Neuronal stem cell (in vitro differentiated cells): ENCODE data around the gene SBNO2.
A peak's percentile ranks its signal among the peaks of the same experiment; 100 is the strongest.

Experiments used
- DNase-seq: peaks from one replicate; pipeline ENCODE4 v3.0.0-alpha.2; 2013; ENCODE audit warnings: low spot score
- H2AFZ ChIP-seq: one replicate; pipeline ENCODE4 v1.6.1; 2013; ENCODE audit warnings: mild to moderate bottlenecking, low read length, inconsistent platforms
- H2AK5ac ChIP-seq: 2 replicates; pipeline ENCODE4 v1.6.1; 2013; ENCODE audit warnings: low read depth, mild to moderate bottlenecking, inconsistent platforms, low read length, moderate library complexity, mixed read lengths
- H2BK120ac ChIP-seq: 2 replicates; pipeline ENCODE4 v1.6.1; 2013; ENCODE audit warnings: low read depth, mild to moderate bottlenecking, inconsistent platforms, low read length, moderate library complexity, mixed read lengths
- H2BK12ac ChIP-seq: one replicate; pipeline ENCODE4 v1.6.1; 2013; ENCODE audit warnings: low read length, inconsistent platforms
- H2BK15ac ChIP-seq: 2 replicates; pipeline ENCODE4 v1.6.1; 2013; ENCODE audit warnings: mild to moderate bottlenecking, low read length, inconsistent platforms, mixed read lengths
- H2BK5ac ChIP-seq: one replicate; pipeline ENCODE4 v1.6.1; 2013; ENCODE audit warnings: inconsistent platforms, mild to moderate bottlenecking, low read length, moderate library complexity
- H3K14ac ChIP-seq: one replicate; pipeline ENCODE4 v1.6.1; 2013; ENCODE audit warnings: low read length, inconsistent platforms
- H3K18ac ChIP-seq: 2 replicates; pipeline ENCODE4 v1.6.1; 2013; ENCODE audit warnings: low read length, inconsistent platforms
- H3K23ac ChIP-seq: 2 replicates; pipeline ENCODE4 v1.6.1; 2013; ENCODE audit warnings: low read depth, mild to moderate bottlenecking, mixed read lengths, low read length, inconsistent platforms; ENCODE audit not compliant: poor library complexity
- H3K27ac ChIP-seq: replicated peaks from 3 replicates; pipeline ENCODE4 v1.5.1; 2013; ENCODE audit warnings: low read length, inconsistent platforms
- H3K27me3 ChIP-seq, 3 experiments: 2 replicates each; pipeline ENCODE4 v1.6.1; 2013; ENCODE audit warnings: low read length in 3 of 3, mild to moderate bottlenecking in 2 of 3, inconsistent platforms in 1 of 3, low read depth in 1 of 3, mixed read lengths in 1 of 3, moderate library complexity in 1 of 3; ENCODE audit not compliant: control insufficient read depth in 3 of 3, insufficient read depth in 3 of 3
- H3K36me3 ChIP-seq, 2 donors: replicated peaks in 1 of 2; 2 replicates each; pipeline ENCODE4 v1.6.1; 2013; ENCODE audit warnings: low read length in 2 of 2; ENCODE audit not compliant: control insufficient read depth in 2 of 2, insufficient read depth in 2 of 2
- H3K4ac ChIP-seq: 2 replicates; pipeline ENCODE4 v1.6.1; 2013; ENCODE audit warnings: inconsistent platforms, mild to moderate bottlenecking, low read length, moderate library complexity
- H3K4me1 ChIP-seq, 2 donors: 1 replicate in 1 of 2; 2 replicates in 1 of 2; pipeline ENCODE4 v1.6.1; 2013; ENCODE audit warnings: low read length in 2 of 2, low read depth in 1 of 2; ENCODE audit not compliant: control insufficient read depth in 2 of 2, insufficient read depth in 1 of 2
- H3K4me2 ChIP-seq: one replicate; pipeline ENCODE4 v1.6.1; 2013; ENCODE audit warnings: mild to moderate bottlenecking, low read length, inconsistent platforms; ENCODE audit not compliant: insufficient read depth, poor library complexity, severe bottlenecking
- H3K4me3 ChIP-seq, 2 donors: 2 replicates each; pipeline ENCODE4 v1.5.1; 2013; ENCODE audit warnings: low read length in 2 of 2, mild to moderate bottlenecking in 2 of 2, inconsistent platforms in 1 of 2, moderate library complexity in 1 of 2
- H3K79me1 ChIP-seq: one replicate; pipeline ENCODE4 v1.6.1; 2013; ENCODE audit warnings: low read depth, mild to moderate bottlenecking, inconsistent platforms, low read length, moderate library complexity
- H3K9ac ChIP-seq: one replicate; pipeline ENCODE4 v1.6.1; 2013; ENCODE audit warnings: mild to moderate bottlenecking, low read depth, low read length, inconsistent platforms; ENCODE audit not compliant: poor library complexity
- H3K9me3 ChIP-seq, 2 donors: replicated peaks in 1 of 2; 2 replicates each; pipeline versions ENCODE3 to v1.6.1; 2013; ENCODE audit warnings: low read length in 2 of 2, mild to moderate bottlenecking in 2 of 2, inconsistent platforms in 1 of 2, low read depth in 1 of 2, mixed read lengths in 1 of 2, moderate library complexity in 1 of 2; ENCODE audit not compliant: control insufficient read depth in 2 of 2, insufficient read depth in 1 of 2
- H4K8ac ChIP-seq: one replicate; pipeline ENCODE4 v1.6.1; 2013; ENCODE audit warnings: low read depth, mild to moderate bottlenecking, inconsistent platforms, low read length, moderate library complexity
- H4K91ac ChIP-seq: one replicate; pipeline ENCODE4 v1.6.1; 2013; ENCODE audit warnings: low read length, low read depth, mild to moderate bottlenecking, inconsistent platforms; ENCODE audit not compliant: poor library complexity
- WGBS, 2 donors: extraction: QIAGEN DNeasy Blood & Tissue Kit; methylation state at CpG; one replicate each; pipeline ENCODE4 v1.1.7; 2013; ENCODE audit warnings: missing lambda C conversion rate in 2 of 2, mixed read lengths in 1 of 2; ENCODE audit not compliant: insufficient read length in 2 of 2, insufficient replicate concordance in 1 of 2; ENCODE audit errors: extremely low coverage in 2 of 2; 5-methylcytosine and 5-hydroxymethylcytosine counted together

The SBNO2 gene

DNA sequence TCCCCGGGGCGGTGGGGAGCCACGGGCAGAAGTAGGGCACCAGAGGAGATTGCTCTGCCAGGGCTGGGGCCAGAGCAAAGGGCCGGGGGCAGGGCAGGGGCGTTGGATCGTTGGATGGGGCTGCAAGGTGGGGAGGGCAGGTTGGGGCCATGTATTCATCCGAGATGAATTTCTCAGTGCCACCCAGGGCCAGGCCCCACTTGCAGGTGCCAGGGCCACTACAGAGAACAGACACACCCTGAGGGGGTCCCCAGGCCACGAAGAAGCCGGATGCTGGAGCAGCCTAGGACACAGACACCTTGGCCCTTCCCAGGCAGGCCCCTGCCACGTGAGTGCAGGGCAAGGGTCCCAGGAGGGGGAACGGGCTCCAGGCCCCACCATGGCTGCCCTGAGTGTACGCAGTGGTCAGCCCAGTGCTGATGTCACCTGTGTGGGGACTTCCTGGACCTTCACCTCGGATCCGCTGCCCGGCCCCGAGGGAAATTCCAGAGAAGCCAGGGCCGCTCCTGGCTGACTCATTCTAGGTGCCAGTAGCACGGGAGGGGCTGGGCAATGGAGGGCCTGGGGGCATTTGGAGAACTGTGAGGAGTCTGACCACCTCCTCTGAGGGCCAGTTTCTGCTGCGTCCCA, 9.6 kb upstream of the SBNO2 start:
- peak overlapping the region; percentile 66 for H2BK5ac ChIP-seq
- H3K27ac ChIP-seq, result no peak overlapping the region
- WGBS, 2 donors, result no CpG with 5 or more reads among the region's 19 CpGs
- no peak overlapping the region for H2BK12ac ChIP-seq
- no peak overlapping the region for H3K14ac ChIP-seq
- no peak overlapping the region for H4K91ac ChIP-seq
- H2BK120ac ChIP-seq, result no peak overlapping the region
- no peak overlapping the region for H3K4ac ChIP-seq
- peak overlapping the region; percentile 44 for H3K18ac ChIP-seq
- H2BK15ac ChIP-seq, result peak overlapping the region; percentile 75
- peaks cover 2% of the 10 kb centered on the region for H3K79me1 ChIP-seq
- H3K4me1 ChIP-seq, result peaks cover 3% of the 10 kb centered on the region in 2 donors
- no peaks in the 10 kb centered on the region for H3K9me3 ChIP-seq
- H4K8ac ChIP-seq, result no peak overlapping the region
- H3K4me3 ChIP-seq, result no peak overlapping the region
- H3K36me3 ChIP-seq, result no peaks in the 10 kb centered on the region
- no peak overlapping the region for H3K9ac ChIP-seq
- no peak overlapping the region for H2AFZ ChIP-seq
- no peak for DNase-seq
- no peak overlapping the region for H3K4me2 ChIP-seq
- H3K27me3 ChIP-seq, result no peaks in the 10 kb centered on the region
- no peak overlapping the region for H3K23ac ChIP-seq
- H2AK5ac ChIP-seq, result peak overlapping the region; percentile 52

- WGBS, 2 donors, result no CpG with 5 or more reads among the region's 11 CpGs
- H2BK12ac ChIP-seq, result no peak overlapping the region
- H3K27ac ChIP-seq, result no peak overlapping the region
- no peak overlapping the region for H3K18ac ChIP-seq
- peaks cover 2% of the 10 kb centered on the region for H3K79me1 ChIP-seq
- no peaks in the 10 kb centered on the region for H3K9me3 ChIP-seq
- no peak overlapping the region for H2AFZ ChIP-seq
- H3K4me3 ChIP-seq, result no peak overlapping the region
- H3K4me2 ChIP-seq, result no peak overlapping the region
- no peak overlapping the region for H4K8ac ChIP-seq
- H2BK15ac ChIP-seq, result no peak overlapping the region
- no peak overlapping the region for H2BK5ac ChIP-seq
- peaks cover 3% of the 10 kb centered on the region in 2 donors for H3K4me1 ChIP-seq
- no peak for DNase-seq
- no peak overlapping the region for H3K23ac ChIP-seq
- H4K91ac ChIP-seq, result no peak overlapping the region
- H2BK120ac ChIP-seq, result no peak overlapping the region
- no peaks in the 10 kb centered on the region for H3K36me3 ChIP-seq
- H3K4ac ChIP-seq, result no peak overlapping the region
- H2AK5ac ChIP-seq, result no peak overlapping the region
- H3K27me3 ChIP-seq, result no peaks in the 10 kb centered on the region
- no peak overlapping the region for H3K9ac ChIP-seq
- no peak overlapping the region for H3K14ac ChIP-seq
These were observed 8.7 kb upstream of the SBNO2 start for GRCh38 chr19:1182727-1183126.

- Histone ChIP-seq H3K18ac (no peak overlapping the region), H4K91ac (peak overlapping the region; percentile 73), H3K4me2 (no peak overlapping the region), H3K4ac (no peak overlapping the region), H3K36me3 (no peaks in the 10 kb centered on the region), H2BK12ac (peak overlapping the region; percentile 8), H2BK120ac (no peak overlapping the region), H3K79me1 (peaks cover 2% of the 10 kb centered on the region), H3K9me3 (no peaks in the 10 kb centered on the region), H4K8ac (no peak overlapping the region), H3K4me3 (no peak overlapping the region), H2AK5ac (peak overlapping the region; percentile 33), H3K23ac (no peak overlapping the region), H2BK15ac (peak overlapping the region; percentile 88), H3K14ac (no peak overlapping the region), H3K4me1 (peaks cover 3% of the 10 kb centered on the region in 2 donors), H3K9ac (no peak overlapping the region), H3K27me3 (no peaks in the 10 kb centered on the region), H2BK5ac (no peak overlapping the region), H2AFZ (no peak overlapping the region), H3K27ac (no peak overlapping the region)
- no CpG with 5 or more reads among the region's 10 CpGs for WGBS, 2 donors
- DNase-seq, result no peak
These were observed 8.0 kb upstream of the SBNO2 start for GRCh38 chr19:1182068-1182467.

DNA sequence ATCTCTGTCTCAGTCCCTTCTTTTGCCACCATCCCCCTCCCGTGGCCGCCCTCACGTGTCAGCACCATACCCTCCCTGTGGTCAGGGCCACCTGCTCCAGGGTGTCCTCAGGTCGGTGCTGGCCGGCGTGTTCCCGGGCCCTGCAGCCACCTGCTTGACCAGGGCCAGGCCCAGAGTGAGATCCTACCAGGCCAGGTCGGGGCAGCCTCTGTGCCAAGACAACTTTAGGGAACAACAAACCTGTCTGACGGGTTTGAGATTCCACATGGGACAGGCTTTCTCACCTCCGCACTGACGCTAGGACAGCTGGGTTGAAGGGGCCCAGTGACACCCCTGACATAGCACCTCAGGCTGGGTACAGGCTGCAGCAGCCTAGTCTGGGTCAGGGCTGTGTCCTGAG, 7.5 kb upstream of the SBNO2 start:
- Histone ChIP-seq H3K4ac (no peak overlapping the region), H3K4me3 (no peak overlapping the region), H3K9me3 (no peaks in the 10 kb centered on the region), H2BK5ac (peak overlapping the region; percentile 43), H2BK15ac (peak overlapping the region; percentile 88), H3K18ac (peak overlapping the region; percentile 79), H3K4me1 (peaks cover 3% of the 10 kb centered on the region in 2 donors), H2AK5ac (peak overlapping the region; percentile 33), H3K9ac (no peak overlapping the region), H4K8ac (no peak overlapping the region), H3K14ac (no peak overlapping the region), H2BK12ac (peak overlapping the region; percentile 8), H3K23ac (no peak overlapping the region), H3K27me3 (no peaks in the 10 kb centered on the region), H3K27ac (no peak overlapping the region), H2AFZ (no peak overlapping the region), H2BK120ac (no peak overlapping the region), H3K4me2 (no peak overlapping the region), H3K36me3 (no peaks in the 10 kb centered on the region), H3K79me1 (peaks cover 2% of the 10 kb centered on the region), H4K91ac (peak overlapping the region; percentile 73)
- WGBS, 2 donors, result no CpG with 5 or more reads among the region's 11 CpGs
- DNase-seq, result no peak
